Liver (tissue), 9 donors: Measurements from ENCODE around the gene SLCO2A1. TPM values are rescaled to one million over a fixed set of nuclear protein-coding genes. Genes with fewer than 3 reads are reported as not detected.
A peak's percentile ranks its signal among the peaks of the same experiment; 100 is the strongest.

Experiments used
- DNase-seq: peaks from one replicate; pipeline ENCODE4 v3.0.0-alpha.2; 2017; ENCODE audit warnings: low spot score
- H3K27ac ChIP-seq, 2 donors: one replicate each; pipeline ENCODE4 v1.7.0; 2013; ENCODE audit warnings: inconsistent platforms in 2 of 2, low read length in 2 of 2, control low read depth in 1 of 2, low read depth in 1 of 2, mild to moderate bottlenecking in 1 of 2
- H3K27me3 ChIP-seq, 4 donors: one replicate each; pipeline versions ENCODE4 v1.6.1 to v1.7.0; 2013; ENCODE audit warnings: low read length in 3 of 4, inconsistent platforms in 1 of 4, mild to moderate bottlenecking in 1 of 4, moderate library complexity in 1 of 4; ENCODE audit not compliant: control insufficient read depth in 4 of 4, insufficient read depth in 4 of 4
- H3K36me3 ChIP-seq, 4 donors: one replicate each; pipeline versions ENCODE4 v1.6.1 to v1.7.0; 2013; ENCODE audit warnings: low read length in 3 of 4, mild to moderate bottlenecking in 3 of 4, low read depth in 1 of 4, moderate library complexity in 1 of 4; ENCODE audit not compliant: control insufficient read depth in 4 of 4, insufficient read depth in 3 of 4
- H3K4me1 ChIP-seq, 4 donors: one replicate each; pipeline versions ENCODE4 v1.6.1 to v1.7.0; 2013; ENCODE audit warnings: low read length in 3 of 4, mild to moderate bottlenecking in 3 of 4, moderate library complexity in 1 of 4; ENCODE audit not compliant: control insufficient read depth in 4 of 4, insufficient read depth in 4 of 4
- H3K4me3 ChIP-seq, 3 donors: one replicate each; pipeline versions ENCODE4 v1.6.1 to v1.7.0; 2013; ENCODE audit warnings: low read length in 3 of 3, control low read depth in 1 of 3, low read depth in 1 of 3, mild to moderate bottlenecking in 1 of 3
- H3K9ac ChIP-seq, 2 donors: one replicate each; pipeline ENCODE4 v1.7.0; 2013; ENCODE audit warnings: low read length in 2 of 2, mild to moderate bottlenecking in 2 of 2, moderate library complexity in 2 of 2, control low read depth in 1 of 2, low read depth in 1 of 2
- H3K9me3 ChIP-seq, 4 donors: one replicate each; pipeline versions ENCODE4 v1.6.1 to v1.7.0; 2013; ENCODE audit warnings: low read length in 3 of 4; ENCODE audit not compliant: control insufficient read depth in 4 of 4
- EGR1 ChIP-seq, 2 donors: IDR thresholded peaks; 2 replicates each; pipeline ENCODE4 v1.6.1; 2016 to 2018; ENCODE audit warnings: antibody characterized with exemption in 2 of 2, low read depth in 2 of 2
- FOXA1 ChIP-seq: IDR thresholded peaks from 2 replicates; pipeline ENCODE4 v1.6.1; 2016; ENCODE audit warnings: antibody characterized with exemption
- FOXA2 ChIP-seq: IDR thresholded peaks from 2 replicates; pipeline ENCODE4 v1.6.1; 2016; ENCODE audit warnings: antibody characterized with exemption
- GABPA ChIP-seq, 2 donors: IDR thresholded peaks in 1 of 2; conservative IDR thresholded peaks in 1 of 2; 2 replicates each; pipeline ENCODE4 v1.6.1; 2016; ENCODE audit warnings: antibody characterized with exemption in 2 of 2, mild to moderate bottlenecking in 1 of 2, moderate library complexity in 1 of 2
- HNF4A ChIP-seq, 2 donors: conservative IDR thresholded peaks; 2 replicates each; pipeline ENCODE4 v1.6.1; 2016; ENCODE audit warnings: antibody characterized with exemption in 2 of 2, mild to moderate bottlenecking in 2 of 2
- HNF4G ChIP-seq: IDR thresholded peaks from 2 replicates; pipeline ENCODE4 v1.6.1; 2016; ENCODE audit warnings: antibody characterized with exemption
- JUND ChIP-seq, 2 donors: IDR thresholded peaks; 2 replicates each; pipeline ENCODE4 v1.6.1; 2016; ENCODE audit warnings: antibody characterized with exemption in 2 of 2
- YY1 ChIP-seq: IDR thresholded peaks from 2 replicates; pipeline ENCODE4 v1.6.1; 2016; ENCODE audit warnings: antibody characterized with exemption, mild to moderate bottlenecking
- ZBTB33 ChIP-seq: IDR thresholded peaks from 2 replicates; pipeline ENCODE4 v1.6.1; 2016; ENCODE audit warnings: antibody characterized with exemption
- WGBS: extraction: QIAGEN DNeasy Blood & Tissue Kit; methylation state at CpG from one replicate; pipeline ENCODE4 v1.1.7; 2013; 5-methylcytosine and 5-hydroxymethylcytosine counted together
- polyA plus RNA-seq, 2 donors: library from polyadenylated mRNA; stranded (reverse) in 1 of 2; unstranded in 1 of 2; fragments of 200-250 nt in 1 of 2; fragments of >200 nt in 1 of 2; fragmentation: Nextera tagmentation in 1 of 2; extraction: Ambion mirVana in 1 of 2; gene quantifications; one replicate each; pipeline versions ENCODE4 v1.2.1 to v1.2.3, GENCODE V29; 2013 to 2015
- total RNA-seq, 2 donors: library from RNA; depleted of rRNA; stranded (reverse); fragments of >200 nt; gene quantifications; one replicate each; pipeline ENCODE4 v1.2.3, GENCODE V29; 2014
- TF ChIP-seq, protein P1 (sequence below): fragments of 150-350 bp; IDR thresholded peaks from 2 replicates; pipeline ENCODE4 v1.5.1; 2017; ENCODE audit warnings: improper control_type of control experiment, low read depth, low read length; ENCODE audit not compliant: missing input control
- TF ChIP-seq, protein P2 (sequence below): IDR thresholded peaks from 2 replicates; pipeline ENCODE4 v1.6.1; 2016; ENCODE audit warnings: antibody characterized with exemption
- TF ChIP-seq, protein P3 (sequence below): IDR thresholded peaks from 2 replicates; pipeline ENCODE4 v1.6.1; 2016; ENCODE audit warnings: antibody characterized with exemption
- donor health status: healthy.
- donor health status: healthy.
- donor health status: healthy.
- donor health status: healthy.
- donor health status: healthy.

The SLCO2A1 gene
- total and polyA plus RNA-seq, 4 donors, result 0.56 to 3.1 (median 2.2) TPM

DNA sequence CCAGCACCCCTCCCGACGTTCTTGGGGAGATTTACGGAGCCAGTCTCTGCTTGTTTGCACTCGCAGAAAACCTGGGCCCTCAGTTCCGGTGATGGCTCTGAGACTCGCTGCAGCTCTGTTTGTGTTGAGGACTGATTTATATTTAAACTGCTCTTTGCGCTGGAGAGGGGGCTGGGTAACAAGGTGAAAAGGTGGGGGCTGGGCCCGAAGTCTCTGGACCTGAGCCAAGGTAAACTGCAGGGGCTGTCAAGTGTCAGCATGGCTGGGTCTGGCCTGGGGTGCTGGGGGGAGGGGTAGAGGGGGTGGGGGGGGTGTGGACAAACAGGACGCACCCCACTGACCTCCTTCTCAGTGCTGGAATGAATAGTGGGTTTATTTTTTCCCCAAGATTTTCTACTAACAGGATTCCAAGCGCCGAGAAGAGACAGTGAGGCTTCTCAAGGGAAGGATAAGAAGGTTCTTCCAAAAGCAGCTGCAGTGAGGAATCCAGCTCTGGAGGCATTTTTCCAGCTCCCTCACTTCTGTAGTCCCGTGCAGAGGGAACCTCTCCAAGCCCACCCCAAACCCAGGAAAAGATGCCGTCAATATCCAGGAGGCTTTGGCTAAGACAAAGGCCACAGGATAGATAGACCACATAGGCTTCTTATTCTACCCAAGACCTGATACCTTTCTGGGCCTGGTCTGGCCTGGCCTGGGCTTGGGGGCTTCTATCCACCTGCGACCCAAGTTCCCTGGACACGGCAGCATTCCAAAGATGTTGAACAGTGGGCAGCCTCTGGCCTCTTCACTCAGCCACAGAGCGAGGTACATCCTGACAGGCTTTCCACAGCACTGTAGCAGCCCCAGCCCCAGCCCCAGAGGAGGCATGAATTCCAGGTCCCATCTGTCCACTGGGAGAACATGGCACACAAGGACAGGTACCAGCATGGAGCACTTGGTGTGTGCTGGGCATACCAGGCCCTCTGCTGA is 938 bp upstream of the SLCO2A1 start:
- H3K4me3 ChIP-seq, result peak overlapping the region in 1 of 3 donors; percentile 51
- DNase-seq, result peak; percentile 64
- 49% methylated on average over 16 of the region's 16 CpGs for WGBS

GRCh38 chr3:134029256-134029733 is 430 bp downstream of the SLCO2A1 start:
- DNase-seq, result no peak
- Histone ChIP-seq H3K36me3 (no peaks in the 10 kb centered on the region), H3K27me3 (peaks cover 0 to 4% (median under 1%) of the 10 kb centered on the region in 4 donors), H3K27ac (no peak overlapping the region), H3K4me3 (peak overlapping the region in 2 of 3 donors; percentile 51 to 60), H3K9ac (no peak overlapping the region), H3K4me1 (peaks cover 1 to 12% (median 10%) of the 10 kb centered on the region in 4 donors), H3K9me3 (no peaks in the 10 kb centered on the region)
- no peak for TF ChIP-seq FOXA2
- whole genome bisulfite sequencing, result 3% methylated on average over 43 of the region's 43 CpGs

More for the DNA sequence above, 938 bp upstream of the SLCO2A1 start:
- TF ChIP-seq JUND (IDR thresholded peaks at IDR 0.05), result no peak
- TF ChIP-seq, protein P1, sequence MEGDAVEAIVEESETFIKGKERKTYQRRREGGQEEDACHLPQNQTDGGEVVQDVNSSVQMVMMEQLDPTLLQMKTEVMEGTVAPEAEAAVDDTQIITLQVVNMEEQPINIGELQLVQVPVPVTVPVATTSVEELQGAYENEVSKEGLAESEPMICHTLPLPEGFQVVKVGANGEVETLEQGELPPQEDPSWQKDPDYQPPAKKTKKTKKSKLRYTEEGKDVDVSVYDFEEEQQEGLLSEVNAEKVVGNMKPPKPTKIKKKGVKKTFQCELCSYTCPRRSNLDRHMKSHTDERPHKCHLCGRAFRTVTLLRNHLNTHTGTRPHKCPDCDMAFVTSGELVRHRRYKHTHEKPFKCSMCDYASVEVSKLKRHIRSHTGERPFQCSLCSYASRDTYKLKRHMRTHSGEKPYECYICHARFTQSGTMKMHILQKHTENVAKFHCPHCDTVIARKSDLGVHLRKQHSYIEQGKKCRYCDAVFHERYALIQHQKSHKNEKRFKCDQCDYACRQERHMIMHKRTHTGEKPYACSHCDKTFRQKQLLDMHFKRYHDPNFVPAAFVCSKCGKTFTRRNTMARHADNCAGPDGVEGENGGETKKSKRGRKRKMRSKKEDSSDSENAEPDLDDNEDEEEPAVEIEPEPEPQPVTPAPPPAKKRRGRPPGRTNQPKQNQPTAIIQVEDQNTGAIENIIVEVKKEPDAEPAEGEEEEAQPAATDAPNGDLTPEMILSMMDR, result no peak
- TF ChIP-seq, protein P2, sequence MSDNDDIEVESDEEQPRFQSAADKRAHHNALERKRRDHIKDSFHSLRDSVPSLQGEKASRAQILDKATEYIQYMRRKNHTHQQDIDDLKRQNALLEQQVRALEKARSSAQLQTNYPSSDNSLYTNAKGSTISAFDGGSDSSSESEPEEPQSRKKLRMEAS, result no peak
- TF ChIP-seq ZBTB33, result no peak
- TF ChIP-seq FOXA1, result no peak
- no peak for TF ChIP-seq EGR1 (IDR thresholded peaks at IDR 0.05; ENCODE audit: low read depth in 2 of 2)
- TF ChIP-seq, protein P3, sequence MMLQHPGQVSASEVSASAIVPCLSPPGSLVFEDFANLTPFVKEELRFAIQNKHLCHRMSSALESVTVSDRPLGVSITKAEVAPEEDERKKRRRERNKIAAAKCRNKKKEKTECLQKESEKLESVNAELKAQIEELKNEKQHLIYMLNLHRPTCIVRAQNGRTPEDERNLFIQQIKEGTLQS, result no peak
- H3K4me1 ChIP-seq, result peaks cover 1 to 12% (median 10%) of the 10 kb centered on the region in 4 donors
- H3K9me3 ChIP-seq, result no peaks in the 10 kb centered on the region
- no peak overlapping the region for H3K9ac ChIP-seq
- peaks cover 0 to 4% (median under 1%) of the 10 kb centered on the region in 4 donors for H3K27me3 ChIP-seq
- H3K27ac ChIP-seq, result no peak overlapping the region
- no peaks in the 10 kb centered on the region for H3K36me3 ChIP-seq

DNA sequence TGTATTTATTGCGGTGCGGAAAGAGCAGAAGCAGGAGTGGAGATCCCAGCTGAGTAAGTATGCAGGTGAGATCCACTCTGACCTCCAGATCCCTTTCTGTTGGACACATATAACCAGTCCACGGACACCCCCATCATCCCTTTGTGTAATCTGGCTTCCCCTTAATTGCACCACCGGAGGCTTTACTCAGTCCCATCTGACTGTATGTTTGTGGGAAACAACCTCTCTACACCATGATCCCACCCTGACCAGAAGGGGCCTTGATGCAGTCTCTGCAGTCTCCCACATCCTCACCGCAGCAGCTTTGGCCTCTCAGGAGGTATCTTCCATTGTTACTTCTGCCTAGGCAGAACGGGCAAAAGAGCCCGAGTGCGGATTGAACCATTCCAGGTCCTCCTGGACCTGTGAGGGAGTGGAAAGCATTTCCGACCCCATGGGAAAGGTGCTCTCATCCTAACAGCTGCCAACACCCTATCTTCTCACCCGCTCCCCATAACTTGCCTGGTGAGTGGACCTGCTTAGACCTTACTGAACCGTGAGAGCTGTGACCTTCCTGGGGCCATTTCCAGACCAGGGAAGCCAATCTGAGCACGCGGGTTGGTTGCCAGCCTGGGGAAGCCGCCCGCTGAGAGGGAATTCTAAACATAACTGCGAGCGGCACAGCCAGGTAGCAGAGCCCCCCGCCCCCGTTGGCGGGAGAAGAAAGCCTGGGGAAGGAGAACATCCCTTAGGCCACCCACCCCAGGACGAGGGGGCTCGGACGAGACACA is 1.1 kb downstream of the SLCO2A1 start:
- DNase-seq, result no peak
- WGBS, result 39% methylated on average over 23 of the region's 23 CpGs
- peak overlapping the region in 2 of 3 donors; percentile 51 to 60 for H3K4me3 ChIP-seq
- peaks cover 0 to 4% (median under 1%) of the 10 kb centered on the region in 4 donors for H3K27me3 ChIP-seq
- no peak overlapping the region for H3K27ac ChIP-seq
- no peak for TF ChIP-seq ZBTB33
- no peak for TF ChIP-seq FOXA1
- TF ChIP-seq HNF4A (conservative IDR thresholded peaks at IDR 0.05), result no peak
- TF ChIP-seq HNF4G, result no peak
- TF ChIP-seq JUND (IDR thresholded peaks at IDR 0.05), result no peak
- TF ChIP-seq, protein P3, result no peak
- no peak for TF ChIP-seq YY1
- TF ChIP-seq GABPA (IDR thresholded peaks at IDR 0.05 in 1 of 2, conservative IDR thresholded peaks at IDR 0.05 in 1 of 2), result no peak
- no peak overlapping the region for H3K9ac ChIP-seq
- H3K36me3 ChIP-seq, result no peaks in the 10 kb centered on the region
- H3K4me1 ChIP-seq, result peaks cover 1 to 12% (median 10%) of the 10 kb centered on the region in 4 donors
- H3K9me3 ChIP-seq, result no peaks in the 10 kb centered on the region
